SK-N-SH (cell line): Measurements from ENCODE around the gene CCNJL. TPM values are rescaled to one million over a fixed set of nuclear protein-coding genes. Genes with fewer than 3 reads are reported as not detected.

Source experiments
- CTCF ChIA-PET: fragments of 300-600, 350-600 bp; formaldehyde crosslinking; extraction: SDS; loops from one replicate; lab custom pipeline; 2021; lab: Yijun Ruan, JAX
- POLR2A ChIA-PET: fragments of 350-600 bp; sonication (Branson Sonifier 250); formaldehyde crosslinking; extraction: SDS; loops from one replicate; lab custom pipeline; 2020; ENCODE audit warnings: antibody characterized with exemption, inconsistent platforms; lab: Yijun Ruan, JAX
- DNase-seq: peaks from one replicate; pipeline ENCODE4 v3.0.0; 2012
- H2AFZ ChIP-seq: fragments of 200-600 bp; sonication (generic); 2 replicates; pipeline ENCODE4 v1.8.1; 2016; ENCODE audit warnings: antibody characterized with exemption, mild to moderate bottlenecking, low read depth
- H3F3A ChIP-seq: fragments of 200-600 bp; sonication (generic); replicated peaks from 2 replicates; pipeline ENCODE3; 2016; ENCODE audit warnings: antibody characterized with exemption, mild to moderate bottlenecking; ENCODE audit not compliant: insufficient read depth
- H3K27ac ChIP-seq, 2 experiments: fragments of 200-500 bp in 1 of 2; fragments of 200-600 bp in 1 of 2; sonication (Bioruptor generic) in 1 of 2; sonication (generic), shearing (Covaris generic) in 1 of 2; 2 replicates each; pipeline versions ENCODE4 v1.5.1 to v1.6.1; 2014 to 2016; ENCODE audit warnings: low read depth in 2 of 2, inconsistent platforms in 1 of 2, low read length in 1 of 2, mild to moderate bottlenecking in 1 of 2, mixed read lengths in 1 of 2
- H3K27me3 ChIP-seq: fragments of 200-600 bp; sonication (generic), shearing (Covaris generic); 2 replicates; pipeline ENCODE4 v1.6.1; 2016; ENCODE audit warnings: mixed run types; ENCODE audit not compliant: insufficient read depth
- H3K36me3 ChIP-seq, 2 experiments: fragments of 200-500 bp in 1 of 2; fragments of 200-600 bp in 1 of 2; sonication (Bioruptor generic) in 1 of 2; sonication (generic) in 1 of 2; replicated peaks in 1 of 2; 2 replicates each; pipeline versions ENCODE3 to v1.5.1; 2014 to 2016; ENCODE audit warnings: low read length in 1 of 2, mild to moderate bottlenecking in 1 of 2; ENCODE audit not compliant: insufficient read depth in 2 of 2, control insufficient read depth in 1 of 2
- H3K4me1 ChIP-seq, 2 experiments: fragments of 200-500 bp in 1 of 2; fragments of 200-600 bp in 1 of 2; sonication (Bioruptor generic) in 1 of 2; sonication (generic), shearing (Covaris generic) in 1 of 2; 2 replicates each; pipeline versions ENCODE4 v1.5.1 to v1.6.1; 2014 to 2016; ENCODE audit warnings: low read depth in 1 of 2, low read length in 1 of 2, mixed run types in 1 of 2; ENCODE audit not compliant: insufficient read depth in 2 of 2, control insufficient read depth in 1 of 2
- H3K4me2 ChIP-seq: fragments of 200-600 bp; sonication (generic), shearing (Covaris generic); 2 replicates; pipeline ENCODE4 v1.6.1; 2017; ENCODE audit warnings: mixed run types
- H3K4me3 ChIP-seq, 2 experiments: fragments of 200-500 bp in 1 of 2; fragments of 200-600 bp in 1 of 2; sonication (Bioruptor generic) in 1 of 2; sonication (generic), shearing (Covaris generic) in 1 of 2; 2 replicates each; pipeline versions ENCODE4 v1.5.1 to v1.8.1; 2014 to 2016; ENCODE audit warnings: low read depth in 2 of 2, inconsistent platforms in 1 of 2, low read length in 1 of 2, mild to moderate bottlenecking in 1 of 2, mixed read lengths in 1 of 2, moderate library complexity in 1 of 2
- H3K79me2 ChIP-seq: fragments of 200-600 bp; sonication (generic); 2 replicates; pipeline ENCODE4 v1.8.1; 2017; ENCODE audit warnings: mild to moderate bottlenecking; ENCODE audit not compliant: insufficient read depth
- H3K9ac ChIP-seq: fragments of 200-600 bp; sonication (generic); 2 replicates; pipeline ENCODE4 v1.6.1; 2017; ENCODE audit warnings: mixed run types
- H3K9me2 ChIP-seq: fragments of 200-600 bp; sonication (generic); 2 replicates; pipeline ENCODE4 v1.6.1; 2017; ENCODE audit warnings: mixed run types
- H3K9me3 ChIP-seq: fragments of 200-600 bp; sonication (generic); 2 replicates; pipeline ENCODE4 v1.6.1; 2017; ENCODE audit warnings: mixed run types, mild to moderate bottlenecking, moderate library complexity
- H4K20me1 ChIP-seq: fragments of 200-600 bp; sonication (generic); 2 replicates; pipeline ENCODE4 v1.6.1; 2017; ENCODE audit warnings: mild to moderate bottlenecking, mixed run types; ENCODE audit not compliant: insufficient read depth
- EP300 ChIP-seq, 2 experiments: IDR thresholded peaks; 2 replicates each; pipeline versions ENCODE4 v1.4.0 to v1.6.1; 2012; ENCODE audit warnings: borderline replicate concordance in 1 of 2, low read depth in 1 of 2, low read length in 1 of 2
- FOSL2 ChIP-seq: IDR thresholded peaks from 2 replicates; pipeline ENCODE4 v1.4.0; 2012; ENCODE audit warnings: low read depth, mild to moderate bottlenecking, moderate library complexity, borderline replicate concordance
- FOXJ3 ChIP-seq: sonication (generic); formaldehyde crosslinking; IDR thresholded peaks from 2 replicates; pipeline ENCODE4 v1.5.1; 2020; ENCODE audit warnings: mild to moderate bottlenecking, missing genetic modification reagents
- FOXM1 ChIP-seq: IDR thresholded peaks from 2 replicates; pipeline ENCODE4 v1.4.0; 2012; ENCODE audit warnings: low read depth, mild to moderate bottlenecking
- NFIC ChIP-seq: IDR thresholded peaks from 2 replicates; pipeline ENCODE4 v1.4.0; 2012; ENCODE audit warnings: borderline replicate concordance
- RAD21 ChIP-seq: IDR thresholded peaks from 2 replicates; pipeline ENCODE4 v1.6.1; 2012; ENCODE audit warnings: mild to moderate bottlenecking, low read length
- RCOR1 ChIP-seq: fragments of 150-350 bp; IDR thresholded peaks from 2 replicates; pipeline ENCODE4 v1.6.1; 2017; ENCODE audit warnings: antibody characterized with exemption, low read length
- RFX5 ChIP-seq: IDR thresholded peaks from 2 replicates; pipeline ENCODE4 v1.6.1; 2012; ENCODE audit warnings: mild to moderate bottlenecking, improper control_type of control experiment, low read length
- SIN3A ChIP-seq: IDR thresholded peaks from 2 replicates; pipeline ENCODE4 v1.6.1; 2012; ENCODE audit warnings: low read depth, mild to moderate bottlenecking, low read length, moderate library complexity, borderline replicate concordance
- SMC3 ChIP-seq: IDR thresholded peaks from 2 replicates; pipeline ENCODE4 v1.6.1; 2012; ENCODE audit warnings: low read depth, low read length, improper control_type of control experiment
- YY1 ChIP-seq: IDR thresholded peaks from 2 replicates; pipeline ENCODE4 v1.4.0; 2012; ENCODE audit warnings: low read depth, mild to moderate bottlenecking
- WGBS: methylation state at CpG from one replicate; pipeline ENCODE4 v1.1.6; 2017; ENCODE audit warnings: low lambda C conversion rate; 5-methylcytosine and 5-hydroxymethylcytosine counted together
- polyA plus RNA-seq, 3 experiments: library from polyadenylated mRNA; depleted of rRNA; stranded (reverse); fragments of >200 nt; gene quantifications; 2 replicates each; pipeline ENCODE4 v1.2.3, GENCODE V29; 2012
- TF ChIP-seq, protein P1 (sequence below): IDR thresholded peaks from 2 replicates; pipeline ENCODE4 v1.4.0; 2012; ENCODE audit warnings: low read depth, borderline replicate concordance
- TF ChIP-seq, protein P2 (sequence below): IDR thresholded peaks from 2 replicates; pipeline ENCODE4; 2012
- TF ChIP-seq, protein P3 (sequence below): fragments of 150-350 bp; IDR thresholded peaks from 2 replicates; pipeline ENCODE4 v1.6.1; 2016; ENCODE audit warnings: mild to moderate bottlenecking, low read depth, low read length

CCNJL gene
- polyA plus RNA-seq, 1 of the 3 experiments (the other 2 are of a cell fraction) = 7.1 TPM

DNA sequence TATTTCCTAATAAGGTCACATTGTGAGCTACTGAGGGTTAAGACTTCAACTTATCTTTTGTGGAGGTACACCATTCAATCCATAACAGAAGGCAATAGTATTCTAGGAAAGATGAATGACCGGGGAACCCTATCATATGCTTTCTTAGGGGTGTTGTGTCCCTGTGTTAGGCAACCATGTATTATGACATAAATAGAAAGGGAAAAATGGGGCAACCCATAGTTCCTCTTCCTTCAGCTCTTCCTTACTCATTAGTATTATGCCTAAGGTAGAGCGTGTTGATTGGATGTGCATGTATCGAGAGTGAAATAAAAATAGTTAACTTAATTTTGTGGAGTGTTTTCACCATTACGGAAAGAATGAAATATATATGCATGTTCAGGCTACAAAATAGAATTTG lies 6.0 kb upstream of the CCNJL start (continued):
- TF ChIP-seq, protein P1, sequence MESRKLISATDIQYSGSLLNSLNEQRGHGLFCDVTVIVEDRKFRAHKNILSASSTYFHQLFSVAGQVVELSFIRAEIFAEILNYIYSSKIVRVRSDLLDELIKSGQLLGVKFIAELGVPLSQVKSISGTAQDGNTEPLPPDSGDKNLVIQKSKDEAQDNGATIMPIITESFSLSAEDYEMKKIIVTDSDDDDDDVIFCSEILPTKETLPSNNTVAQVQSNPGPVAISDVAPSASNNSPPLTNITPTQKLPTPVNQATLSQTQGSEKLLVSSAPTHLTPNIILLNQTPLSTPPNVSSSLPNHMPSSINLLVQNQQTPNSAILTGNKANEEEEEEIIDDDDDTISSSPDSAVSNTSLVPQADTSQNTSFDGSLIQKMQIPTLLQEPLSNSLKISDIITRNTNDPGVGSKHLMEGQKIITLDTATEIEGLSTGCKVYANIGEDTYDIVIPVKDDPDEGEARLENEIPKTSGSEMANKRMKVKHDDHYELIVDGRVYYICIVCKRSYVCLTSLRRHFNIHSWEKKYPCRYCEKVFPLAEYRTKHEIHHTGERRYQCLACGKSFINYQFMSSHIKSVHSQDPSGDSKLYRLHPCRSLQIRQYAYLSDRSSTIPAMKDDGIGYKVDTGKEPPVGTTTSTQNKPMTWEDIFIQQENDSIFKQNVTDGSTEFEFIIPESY = no peak
- TF ChIP-seq FOXJ3 = no peak
- TF ChIP-seq, protein P2, sequence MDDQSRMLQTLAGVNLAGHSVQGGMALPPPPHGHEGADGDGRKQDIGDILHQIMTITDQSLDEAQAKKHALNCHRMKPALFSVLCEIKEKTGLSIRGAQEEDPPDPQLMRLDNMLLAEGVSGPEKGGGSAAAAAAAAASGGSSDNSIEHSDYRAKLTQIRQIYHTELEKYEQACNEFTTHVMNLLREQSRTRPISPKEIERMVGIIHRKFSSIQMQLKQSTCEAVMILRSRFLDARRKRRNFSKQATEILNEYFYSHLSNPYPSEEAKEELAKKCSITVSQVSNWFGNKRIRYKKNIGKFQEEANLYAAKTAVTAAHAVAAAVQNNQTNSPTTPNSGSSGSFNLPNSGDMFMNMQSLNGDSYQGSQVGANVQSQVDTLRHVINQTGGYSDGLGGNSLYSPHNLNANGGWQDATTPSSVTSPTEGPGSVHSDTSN = no peak
- no peak for TF ChIP-seq RAD21

DNA sequence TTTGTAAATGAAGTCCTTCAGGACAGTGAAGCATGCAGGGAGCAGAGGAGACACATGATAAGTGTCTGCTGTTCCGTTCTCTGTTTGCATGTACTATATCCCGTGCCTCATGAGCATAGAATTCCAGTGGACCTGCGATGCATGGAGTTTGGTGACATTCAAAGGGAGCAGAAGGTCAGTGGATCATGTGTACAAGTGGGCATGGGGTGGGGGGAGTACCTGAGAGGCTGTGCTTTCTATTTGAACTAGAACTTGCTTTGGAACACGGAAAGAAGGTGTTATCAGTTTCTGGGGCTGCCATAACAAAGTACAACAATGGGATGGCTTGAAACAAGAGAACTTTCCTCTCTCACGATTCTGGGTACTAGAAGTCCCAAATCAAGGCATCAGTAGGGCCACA lies 5.1 kb upstream of the CCNJL start:
- H3K4me3 ChIP-seq = no peak overlapping the region
- H4K20me1 ChIP-seq = no peaks in the 10 kb centered on the region
- H3F3A ChIP-seq = no peaks in the 10 kb centered on the region
- H3K9me3 ChIP-seq = no peaks in the 10 kb centered on the region
- no peaks in the 10 kb centered on the region for H3K36me3 ChIP-seq
- TF ChIP-seq FOXM1 = no peak
- TF ChIP-seq, protein P3, sequence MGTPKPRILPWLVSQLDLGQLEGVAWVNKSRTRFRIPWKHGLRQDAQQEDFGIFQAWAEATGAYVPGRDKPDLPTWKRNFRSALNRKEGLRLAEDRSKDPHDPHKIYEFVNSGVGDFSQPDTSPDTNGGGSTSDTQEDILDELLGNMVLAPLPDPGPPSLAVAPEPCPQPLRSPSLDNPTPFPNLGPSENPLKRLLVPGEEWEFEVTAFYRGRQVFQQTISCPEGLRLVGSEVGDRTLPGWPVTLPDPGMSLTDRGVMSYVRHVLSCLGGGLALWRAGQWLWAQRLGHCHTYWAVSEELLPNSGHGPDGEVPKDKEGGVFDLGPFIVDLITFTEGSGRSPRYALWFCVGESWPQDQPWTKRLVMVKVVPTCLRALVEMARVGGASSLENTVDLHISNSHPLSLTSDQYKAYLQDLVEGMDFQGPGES = no peak
- TF ChIP-seq FOXJ3 = no peak
- TF ChIP-seq, all 33 proteins: peak for 0
- Histone ChIP-seq H3K27ac (no peak overlapping the region), H3K79me2 (no peaks in the 10 kb centered on the region), H2AFZ (no peak overlapping the region), H3K4me1 (peaks cover 2 to 6% of the 10 kb centered on the region in 2 experiments; a peak in 2 of 4 replicates), H3K9me2 (no peaks in the 10 kb centered on the region), H3K4me2 (no peak overlapping the region), H3K9ac (no peak overlapping the region), H3K27me3 (no peaks in the 10 kb centered on the region)
- DNase-seq = no peak
- ChIA-PET CTCF (no interaction called here), POLR2A (no interaction called here)
- 86% methylated on average over 5 of the region's 5 CpGs for WGBS

DNA sequence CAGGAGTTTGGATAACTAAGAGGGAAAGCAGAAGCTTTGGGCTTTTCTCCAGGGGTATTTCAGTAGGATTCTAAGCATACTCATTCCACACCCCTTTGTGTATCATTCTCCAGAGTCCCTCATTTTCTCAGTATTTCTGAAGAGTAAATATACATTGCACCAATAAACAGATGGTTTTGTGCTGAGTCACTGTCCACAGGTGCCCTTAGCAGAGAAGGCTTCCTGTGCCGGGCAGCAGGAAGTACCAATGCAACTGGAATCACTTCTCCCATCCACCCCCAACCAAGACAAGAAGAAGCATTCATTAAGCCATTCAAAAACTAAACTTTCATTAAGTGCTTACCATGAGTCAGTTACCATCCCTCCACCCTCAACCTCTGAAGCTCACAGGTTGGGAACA lies 3.6 kb upstream of the CCNJL start:
- Histone ChIP-seq H3K4me1 (peaks cover 6 to 8% of the 10 kb centered on the region in 2 experiments; a peak in 2 of 4 replicates), H3K4me2 (peak overlapping the region; percentile 38; the same call in 1 of the 2 replicates), H4K20me1 (no peaks in the 10 kb centered on the region), H3F3A (no peaks in the 10 kb centered on the region), H3K4me3 (no peak overlapping the region), H3K36me3 (no peaks in the 10 kb centered on the region), H3K9me3 (no peaks in the 10 kb centered on the region), H3K9ac (no peak overlapping the region), H3K27me3 (no peaks in the 10 kb centered on the region), H3K27ac (no peak overlapping the region), H3K79me2 (peaks cover 10% of the 10 kb centered on the region; the same call in 1 of the 2 replicates), H2AFZ (no peak overlapping the region), H3K9me2 (no peaks in the 10 kb centered on the region)
- 25% methylated on average over 1 of the region's 1 CpG for WGBS
- TF ChIP-seq RCOR1 = no peak
- TF ChIP-seq RFX5 = peak; percentile 67; the same call in 1 of the 2 replicates
- peak; percentile 33; the same call in 1 of the 2 replicates for TF ChIP-seq FOSL2
- TF ChIP-seq SIN3A = no peak
- TF ChIP-seq SMC3 = no peak
- TF ChIP-seq NFIC = no peak
- no peak for TF ChIP-seq FOXM1
- TF ChIP-seq YY1 = no peak
- TF ChIP-seq EP300 (IDR thresholded peaks at IDR 0.05; ENCODE audit: borderline replicate concordance in 1 of 2, low read depth in 1 of 2, low read length in 1 of 2) = no peak
- CTCF ChIA-PET = interaction anchor here (0.9 kb wide), 1 partner anchor 29 kb away, joined by 3 read pairs; no protein-coding TSS in a partner anchor
- POLR2A ChIA-PET = no interaction called here
- no peak for DNase-seq
